Epithelial cell of esophagus (primary cell): Measurements from ENCODE around the gene CSNK1G2.

ENCODE experiments used
- DNase-seq: peaks from one replicate; pipeline ENCODE4 v3.0.0; 2010; ENCODE audit warnings: low read depth
- H3K4me3 ChIP-seq: 2 replicates; pipeline ENCODE4 v1.5.1; 2011; ENCODE audit warnings: mild to moderate bottlenecking, low read length, control low read depth
- TF ChIP-seq, protein P1 (sequence below): IDR thresholded peaks from 2 replicates; pipeline ENCODE4 v1.5.1; 2011; ENCODE audit warnings: low read depth, mild to moderate bottlenecking, low read length, control low read depth, inconsistent platforms; ENCODE audit not compliant: insufficient read depth; ENCODE audit errors: missing control alignments

The CSNK1G2 gene

DNA sequence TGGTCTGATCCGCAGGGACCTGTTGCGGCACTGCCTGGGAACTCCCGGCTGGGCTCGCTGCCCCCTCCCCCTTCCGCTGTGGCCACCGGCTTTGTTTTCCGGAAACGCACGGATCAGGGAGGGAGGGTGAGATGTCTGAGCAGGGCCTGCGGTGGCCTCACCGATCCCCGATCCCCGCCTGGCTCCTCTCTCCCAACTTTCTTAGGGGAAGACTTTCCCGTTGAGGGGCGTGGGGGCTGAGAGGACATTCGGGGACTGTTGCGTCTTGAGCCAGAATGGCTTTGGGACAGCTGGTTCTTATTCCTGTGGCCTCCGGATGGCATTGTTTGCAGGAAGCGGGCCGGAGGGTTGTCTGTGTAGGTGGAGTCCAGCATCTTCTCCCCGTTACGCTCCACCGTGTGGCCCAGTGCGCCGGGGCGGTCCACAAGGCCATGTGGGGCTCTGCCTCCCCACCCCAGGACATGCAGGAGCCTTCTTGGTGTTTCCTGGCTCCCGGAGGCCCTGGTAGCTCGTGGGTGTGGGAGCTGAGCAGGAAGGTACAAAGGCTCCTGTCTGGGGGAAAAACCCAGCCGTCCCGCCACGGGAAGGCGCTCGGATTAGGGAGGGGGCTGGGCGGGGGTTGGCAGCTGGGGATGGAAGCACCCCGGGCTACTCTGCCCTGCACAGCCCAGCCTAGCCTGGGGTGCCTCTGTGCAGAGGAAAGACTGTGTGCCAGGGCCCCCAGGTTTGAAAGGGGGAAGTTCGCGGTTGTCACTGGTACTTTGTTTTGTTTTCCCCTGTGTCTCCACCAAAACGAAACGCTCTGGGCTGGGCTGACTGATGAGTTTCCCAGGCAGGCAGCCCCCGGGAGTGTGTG, 1.3 kb downstream of the CSNK1G2 start:
- DNase-seq = peak; percentile 74
- TF ChIP-seq, protein P1, sequence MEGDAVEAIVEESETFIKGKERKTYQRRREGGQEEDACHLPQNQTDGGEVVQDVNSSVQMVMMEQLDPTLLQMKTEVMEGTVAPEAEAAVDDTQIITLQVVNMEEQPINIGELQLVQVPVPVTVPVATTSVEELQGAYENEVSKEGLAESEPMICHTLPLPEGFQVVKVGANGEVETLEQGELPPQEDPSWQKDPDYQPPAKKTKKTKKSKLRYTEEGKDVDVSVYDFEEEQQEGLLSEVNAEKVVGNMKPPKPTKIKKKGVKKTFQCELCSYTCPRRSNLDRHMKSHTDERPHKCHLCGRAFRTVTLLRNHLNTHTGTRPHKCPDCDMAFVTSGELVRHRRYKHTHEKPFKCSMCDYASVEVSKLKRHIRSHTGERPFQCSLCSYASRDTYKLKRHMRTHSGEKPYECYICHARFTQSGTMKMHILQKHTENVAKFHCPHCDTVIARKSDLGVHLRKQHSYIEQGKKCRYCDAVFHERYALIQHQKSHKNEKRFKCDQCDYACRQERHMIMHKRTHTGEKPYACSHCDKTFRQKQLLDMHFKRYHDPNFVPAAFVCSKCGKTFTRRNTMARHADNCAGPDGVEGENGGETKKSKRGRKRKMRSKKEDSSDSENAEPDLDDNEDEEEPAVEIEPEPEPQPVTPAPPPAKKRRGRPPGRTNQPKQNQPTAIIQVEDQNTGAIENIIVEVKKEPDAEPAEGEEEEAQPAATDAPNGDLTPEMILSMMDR = no peak
- H3K4me3 ChIP-seq = peak overlapping the region; percentile 68

DNA sequence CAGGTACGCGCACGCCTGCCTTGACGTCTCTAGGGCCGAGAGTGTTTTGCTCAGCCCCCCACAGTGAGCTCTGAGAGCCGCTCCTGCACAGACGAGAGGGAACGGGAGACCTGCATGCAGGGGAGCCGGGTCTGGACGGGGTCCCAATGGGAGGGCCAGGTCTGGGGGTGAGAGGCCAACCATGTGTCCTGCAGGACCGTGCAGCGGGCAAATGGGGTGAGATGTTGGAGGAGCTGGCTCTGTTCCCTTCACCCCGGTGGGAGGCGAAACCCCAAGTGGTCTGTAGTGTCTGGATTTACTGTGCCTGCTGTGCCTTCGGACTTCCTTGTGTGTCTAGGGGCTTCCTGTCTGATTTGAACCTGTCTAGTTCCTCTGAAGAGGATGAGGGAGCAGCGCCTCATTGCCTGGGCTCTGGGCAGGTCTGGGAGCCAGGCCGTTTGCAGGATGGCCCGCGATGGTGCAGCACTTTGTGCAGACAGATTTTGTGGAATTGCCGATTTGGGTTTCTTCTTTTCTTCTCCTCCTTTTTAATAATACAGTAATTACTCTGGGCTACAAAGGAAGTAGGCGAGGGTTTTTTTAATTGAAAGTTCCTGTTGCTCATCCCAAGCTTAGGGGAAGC, 2.1 kb downstream of the CSNK1G2 start:
- DNase-seq = no peak
- H3K4me3 ChIP-seq = peak overlapping the region; percentile 68
- TF ChIP-seq, protein P1 = no peak

GRCh38 chr19:1943661-1944087, 2.7 kb downstream of the CSNK1G2 start:
- TF ChIP-seq, protein P1 = no peak
- DNase-seq = no peak

GRCh38 chr19:1944088-1944915, 3.3 kb downstream of the CSNK1G2 start:
- no peak overlapping the region for H3K4me3 ChIP-seq
- peak; percentile 25 for DNase-seq
- TF ChIP-seq, protein P1 = no peak

More at GRCh38 chr19:1943661-1944087, 2.7 kb downstream of the CSNK1G2 start:
- H3K4me3 ChIP-seq = no peak overlapping the region

DNA sequence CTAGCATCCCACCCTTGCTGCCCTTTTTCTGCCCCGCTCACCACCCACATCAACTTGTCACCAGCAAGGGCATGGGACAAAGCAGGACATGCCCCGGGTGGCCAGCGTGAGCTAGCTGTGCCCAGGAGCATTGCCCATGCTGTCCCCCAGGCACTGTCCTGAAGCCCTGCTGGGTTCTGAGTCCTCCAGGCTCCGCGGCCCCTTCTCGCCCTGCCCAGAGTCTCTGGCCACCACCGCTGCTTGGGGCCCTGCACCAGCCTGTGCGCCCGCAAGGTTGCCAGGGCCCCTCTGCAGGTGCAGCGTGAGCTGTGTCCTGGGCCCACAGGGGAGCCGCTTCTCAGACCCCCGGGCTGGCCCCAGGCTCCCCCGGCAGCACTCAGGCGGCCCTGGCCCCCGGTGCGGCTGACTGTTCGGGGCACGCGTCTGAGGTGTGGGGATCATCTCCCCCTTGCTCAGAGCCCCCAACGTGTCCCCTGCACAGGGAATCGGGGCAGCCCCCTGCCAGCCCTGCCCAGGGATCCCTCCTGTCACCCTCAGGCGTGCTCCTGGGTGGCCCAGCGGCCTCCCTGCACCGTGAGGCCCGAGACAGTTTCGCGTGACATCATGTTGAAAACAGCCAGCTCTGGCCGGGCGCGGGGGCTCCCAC, 4.1 kb downstream of the CSNK1G2 start:
- no peak overlapping the region for H3K4me3 ChIP-seq
- no peak for DNase-seq
- TF ChIP-seq, protein P1 = no peak

DNA sequence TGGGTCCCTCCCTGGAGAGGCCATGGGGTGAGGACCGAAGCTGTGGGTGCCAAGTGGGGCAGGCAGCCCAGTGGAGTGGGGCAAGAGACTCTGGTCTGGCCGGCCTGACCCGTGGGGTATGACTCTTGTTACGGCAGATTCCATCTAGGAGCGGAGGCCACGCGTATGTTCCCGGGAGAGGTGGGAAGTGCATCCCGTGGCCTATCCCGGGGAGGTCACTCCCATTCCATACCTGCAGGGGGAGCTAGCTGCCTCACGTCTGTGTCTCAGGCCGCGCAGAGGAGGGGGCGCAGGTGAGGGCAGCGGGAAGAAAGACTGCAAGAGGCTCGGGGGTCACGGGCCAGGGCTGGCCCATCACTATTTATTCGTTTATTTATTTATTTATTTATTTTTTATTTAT, 4.9 kb downstream of the CSNK1G2 start:
- TF ChIP-seq, protein P1 = peak; percentile 61
- peak; percentile 44 for DNase-seq
- no peak overlapping the region for H3K4me3 ChIP-seq
